ENCODE data around the gene FAM149A.

FAM149A gene

GRCh38 chr4:186128842-186129241 is 24.3 kb downstream of the FAM149A start:
- H3K4me1 Mint-ChIP-seq = peaks cover 13% of the 10 kb centered on the region
- H3K4me3 Mint-ChIP-seq = no peak overlapping the region
- no peaks in the 10 kb centered on the region for H3K36me3 Mint-ChIP-seq (ENCODE audit: low read depth)
- H3K9me3 Mint-ChIP-seq = peaks cover 6% of the 10 kb centered on the region
- H3K27me3 Mint-ChIP-seq (ENCODE audit: low read depth, poor library complexity) = peaks cover 4% of the 10 kb centered on the region
- no peak overlapping the region for H3K27ac Mint-ChIP-seq
- no peak for TF ChIP-seq CTCF (IDR thresholded peaks at IDR 0.05)
- DNase-seq = no peak

GRCh38 chr4:186131935-186132334 is 27.4 kb downstream of the FAM149A start:
- peaks cover 6% of the 10 kb centered on the region for H3K27me3 Mint-ChIP-seq (ENCODE audit: low read depth, poor library complexity)
- H3K9me3 Mint-ChIP-seq = no peaks in the 10 kb centered on the region
- no peak for DNase-seq
- no peak for TF ChIP-seq CTCF (IDR thresholded peaks at IDR 0.05)
- H3K36me3 Mint-ChIP-seq (ENCODE audit: low read depth) = no peaks in the 10 kb centered on the region
- H3K27ac Mint-ChIP-seq = no peak overlapping the region
- H3K4me1 Mint-ChIP-seq = peaks cover 13% of the 10 kb centered on the region
- H3K4me3 Mint-ChIP-seq = no peak overlapping the region

- no peak overlapping the region for H3K27ac Mint-ChIP-seq
- no peaks in the 10 kb centered on the region for H3K36me3 Mint-ChIP-seq (ENCODE audit: low read depth)
- H3K27me3 Mint-ChIP-seq (ENCODE audit: low read depth, poor library complexity) = peaks cover 6% of the 10 kb centered on the region
- H3K4me3 Mint-ChIP-seq = no peak overlapping the region
- TF ChIP-seq CTCF (IDR thresholded peaks at IDR 0.05) = peak; percentile 21
- H3K4me1 Mint-ChIP-seq = peaks cover 13% of the 10 kb centered on the region
- peak; percentile 41 for DNase-seq
- H3K9me3 Mint-ChIP-seq = no peaks in the 10 kb centered on the region
Measured at GRCh38 chr4:186132577-186133242, 28.2 kb downstream of the FAM149A start.

- H3K27me3 Mint-ChIP-seq (ENCODE audit: low read depth, poor library complexity) = peaks cover 3% of the 10 kb centered on the region
- no peak for TF ChIP-seq CTCF (IDR thresholded peaks at IDR 0.05)
- H3K36me3 Mint-ChIP-seq (ENCODE audit: low read depth) = no peaks in the 10 kb centered on the region
- H3K9me3 Mint-ChIP-seq = no peaks in the 10 kb centered on the region
- no peak for DNase-seq
- H3K4me1 Mint-ChIP-seq = peaks cover 13% of the 10 kb centered on the region
- H3K4me3 Mint-ChIP-seq = no peak overlapping the region
- no peak overlapping the region for H3K27ac Mint-ChIP-seq
Measured at GRCh38 chr4:186134257-186134656, 29.8 kb downstream of the FAM149A start.

GRCh38 chr4:186134861-186135260 is 30.4 kb downstream of the FAM149A start:
- DNase-seq = no peak
- Mint-ChIP-seq H3K9me3 (no peaks in the 10 kb centered on the region), H3K27ac (no peak overlapping the region), H3K4me3 (no peak overlapping the region), H3K27me3 (ENCODE audit: low read depth, poor library complexity) (peaks cover 3% of the 10 kb centered on the region), H3K36me3 (ENCODE audit: low read depth) (no peaks in the 10 kb centered on the region), H3K4me1 (peaks cover 13% of the 10 kb centered on the region)
- TF ChIP-seq CTCF (IDR thresholded peaks at IDR 0.05) = no peak

GRCh38 chr4:186137196-186137794 is 32.8 kb downstream of the FAM149A start:
- H3K27me3 Mint-ChIP-seq (ENCODE audit: low read depth, poor library complexity) = peaks cover 7% of the 10 kb centered on the region
- DNase-seq = no peak
- no peaks in the 10 kb centered on the region for H3K36me3 Mint-ChIP-seq (ENCODE audit: low read depth)
- TF ChIP-seq CTCF (IDR thresholded peaks at IDR 0.05) = peak; percentile 65
- H3K27ac Mint-ChIP-seq = no peak overlapping the region
- peaks cover 11% of the 10 kb centered on the region for H3K4me1 Mint-ChIP-seq
- H3K4me3 Mint-ChIP-seq = no peak overlapping the region
- H3K9me3 Mint-ChIP-seq = no peaks in the 10 kb centered on the region
